Mucosa of descending colon (tissue), 3 donors: ENCODE measurements around the gene PBX1. TPM values are rescaled to one million over a fixed set of nuclear protein-coding genes. Genes with fewer than 3 reads are reported as not detected.

ENCODE experiments used
- ATAC-seq: fragments of 200-7000 bp; cut with Tn5 transposase; one replicate; pipeline ENCODE4 v1.9.1; 2020; ENCODE audit warnings: mild to moderate bottlenecking, moderate library complexity
- DNase-seq, 3 donors: peaks; one replicate each; pipeline ENCODE4 v3.0.0-alpha.2; 2020
- H3K36me3 ChIP-seq: fragments of 200-600 bp; one replicate; pipeline ENCODE4 v1.8.0; 2021; ENCODE audit warnings: low read depth, mild to moderate bottlenecking
- H3K4me1 ChIP-seq: fragments of 200-600 bp; one replicate; pipeline ENCODE4 v1.8.0; 2021; ENCODE audit warnings: low read depth, mild to moderate bottlenecking
- H3K4me3 ChIP-seq: fragments of 200-600 bp; one replicate; pipeline ENCODE4 v1.8.0; 2021; ENCODE audit warnings: mild to moderate bottlenecking
- H3K9me3 ChIP-seq: fragments of 200-600 bp; one replicate; pipeline ENCODE4 v1.8.0; 2021; ENCODE audit warnings: mild to moderate bottlenecking
- CTCF ChIP-seq: fragments of 200-600 bp; IDR thresholded peaks from one replicate; pipeline ENCODE4 v1.8.0; 2022; ENCODE audit warnings: antibody characterized with exemption, mild to moderate bottlenecking
- intact Hi-C, 2 donors: fragments of 100-400 bp; cut with DNase I in 1 of 2; cut with micrococcal nuclease in 1 of 2; formaldehyde crosslinking; loops; one replicate each; pipeline versions ENCODE4 v1.11.0 to v1.11.1; 2022; cut with DNase I, micrococcal nuclease
- total RNA-seq, 3 donors: library from RNA; stranded (reverse); fragmentation: NEBNext Ultra II Directional in 2 of 3; extraction: Animal tissue kit (Norgen Biotek cat#: 25700) in 2 of 3; gene quantifications; one replicate each; pipeline versions ENCODE4 v1.2.1 to v1.2.4, GENCODE V29; 2021 to 2023
- donor health status: DM: no; HTN: no; CAD: no; lungs with moderate emphysema.
- donor health status: DM: no; HTN: no; CAD: no.
- donor health status: DM: no; HTN: yes; CAD: no.

Gene PBX1
- total RNA-seq, 3 donors from 2014 or later: 52.6 to 182 (median 82.8) TPM

- no peaks in the 10 kb centered on the region for H3K9me3 ChIP-seq
- no peak for DNase-seq
- H3K4me1 ChIP-seq: no peaks in the 10 kb centered on the region
- TF ChIP-seq CTCF: no peak
- H3K36me3 ChIP-seq: no peaks in the 10 kb centered on the region
- no peak overlapping the region for H3K4me3 ChIP-seq
- no peak for ATAC-seq
- intact Hi-C loops: loop anchor here in 1 of 2 donors (10.0 kb wide), 1 partner anchor 50 kb away; no protein-coding TSS in a partner anchor
Observed at GRCh38 chr1:164564378-164564777, 5.4 kb downstream of the PBX1 start.

- intact Hi-C loops: loop anchor here in 1 of 2 donors (10.0 kb wide), 1 partner anchor 49 kb away; no protein-coding TSS in a partner anchor
- DNase-seq (no peak), ATAC-seq (no peak)
- TF ChIP-seq CTCF: no peak
- no peaks in the 10 kb centered on the region for H3K9me3 ChIP-seq
- no peaks in the 10 kb centered on the region for H3K4me1 ChIP-seq
- no peak overlapping the region for H3K4me3 ChIP-seq
- no peaks in the 10 kb centered on the region for H3K36me3 ChIP-seq
Observed at GRCh38 chr1:164565357-164565756, 6.4 kb downstream of the PBX1 start.

- no peaks in the 10 kb centered on the region for H3K4me1 ChIP-seq
- ATAC-seq: no peak
- intact Hi-C loops: loop anchor here in 1 of 2 donors (10.0 kb wide), 1 partner anchor 47 kb away; no protein-coding TSS in a partner anchor
- no peaks in the 10 kb centered on the region for H3K9me3 ChIP-seq
- TF ChIP-seq CTCF: no peak
- H3K36me3 ChIP-seq: no peaks in the 10 kb centered on the region
- no peak overlapping the region for H3K4me3 ChIP-seq
- no peak for DNase-seq
Observed at GRCh38 chr1:164567774-164568173, 8.8 kb downstream of the PBX1 start.

GRCh38 chr1:164569241-164569640, 10.3 kb downstream of the PBX1 start:
- Histone ChIP-seq H3K9me3 (no peaks in the 10 kb centered on the region), H3K4me1 (no peaks in the 10 kb centered on the region), H3K4me3 (no peak overlapping the region), H3K36me3 (no peaks in the 10 kb centered on the region)
- DNase-seq (no peak), ATAC-seq (no peak)
- intact Hi-C loops: loop anchor here in 1 of 2 donors (10.0 kb wide), 1 partner anchor 46 kb away; no protein-coding TSS in a partner anchor
- no peak for TF ChIP-seq CTCF

GRCh38 chr1:164569866-164570265, 10.9 kb downstream of the PBX1 start:
- Histone ChIP-seq H3K4me1 (no peaks in the 10 kb centered on the region), H3K9me3 (no peaks in the 10 kb centered on the region), H3K36me3 (no peaks in the 10 kb centered on the region), H3K4me3 (no peak overlapping the region)
- no peak for DNase-seq
- no peak for TF ChIP-seq CTCF
- no peak for ATAC-seq
- intact Hi-C loops: loop anchor here in 1 of 2 donors (10.0 kb wide), 2 partner anchors 45 to 215 kb away; no protein-coding TSS in a partner anchor

- no peaks in the 10 kb centered on the region for H3K36me3 ChIP-seq
- intact Hi-C loops: loop anchor here in 1 of 2 donors (10.0 kb wide), 1 partner anchor 213 kb away; no protein-coding TSS in a partner anchor
- ATAC-seq (no peak), DNase-seq (no peak)
- no peak overlapping the region for H3K4me3 ChIP-seq
- no peak for TF ChIP-seq CTCF
- H3K4me1 ChIP-seq: no peaks in the 10 kb centered on the region
- no peaks in the 10 kb centered on the region for H3K9me3 ChIP-seq
Observed at GRCh38 chr1:164571333-164571732, 12.3 kb downstream of the PBX1 start.
